GM12865 (cell line): ENCODE data around the gene PLXNB2.
"Not testable (repeated sequence)": the region's sequence is repeated elsewhere in the genome, so short reads cannot be mapped to it uniquely, and the experiment has no call there.

Source experiments
- DNase-seq: peaks from one replicate; pipeline ENCODE4 v3.0.0; 2010; ENCODE audit warnings: low read depth
- H3K4me3 ChIP-seq: 2 replicates; pipeline ENCODE4 v1.5.1; 2011; ENCODE audit warnings: mild to moderate bottlenecking, low read depth, low read length, control low read depth
- CTCF ChIP-seq: IDR thresholded peaks from 2 replicates; pipeline ENCODE4 v1.5.1; 2011; ENCODE audit warnings: low read length, control low read depth, low read depth, inconsistent platforms; ENCODE audit not compliant: insufficient read depth; ENCODE audit errors: missing control alignments

PLXNB2 gene

GRCh38 chr22:50278461-50278860 is 29.0 kb downstream of the PLXNB2 start:
- H3K4me3 ChIP-seq = no peak overlapping the region
- no peak for DNase-seq
- TF ChIP-seq CTCF = no peak

- H3K4me3 ChIP-seq = no peak overlapping the region
- no peak for DNase-seq
- TF ChIP-seq CTCF = no peak
These were observed 29.7 kb downstream of the PLXNB2 start for GRCh38 chr22:50277761-50278160.

GRCh38 chr22:50276143-50276542 is 31.3 kb downstream of the PLXNB2 start:
- peak; percentile 96 for DNase-seq
- H3K4me3 ChIP-seq = no peak overlapping the region
- peak; percentile 95 for TF ChIP-seq CTCF

- no peak overlapping the region for H3K4me3 ChIP-seq
These were observed 32.0 kb downstream of the PLXNB2 start for GRCh38 chr22:50275181-50276055.

GRCh38 chr22:50274771-50275170 is 32.7 kb downstream of the PLXNB2 start:
- no peak for DNase-seq
- no peak overlapping the region for H3K4me3 ChIP-seq
- no peak for TF ChIP-seq CTCF

More at GRCh38 chr22:50275181-50276055, 32.0 kb downstream of the PLXNB2 start:
- TF ChIP-seq CTCF = no peak
- DNase-seq = no peak

GRCh38 chr22:50274311-50274710 is 33.1 kb downstream of the PLXNB2 start:
- DNase-seq = peak; percentile 71
- TF ChIP-seq CTCF = peak; percentile 40
- no peak overlapping the region for H3K4me3 ChIP-seq

- DNase-seq, H3K4me3 ChIP-seq: not testable (repeated sequence)
These were observed 33.7 kb downstream of the PLXNB2 start for GRCh38 chr22:50273781-50274180.

- not testable (repeated sequence) for H3K4me3 ChIP-seq, DNase-seq
These were observed 34.1 kb downstream of the PLXNB2 start for GRCh38 chr22:50273352-50273751.
